GM12891 (cell line): Measurements from ENCODE around the gene DMAC1.
A peak's percentile ranks its signal among the peaks of the same experiment; 100 is the strongest.

Experiments used
- POLR2A ChIP-seq: IDR thresholded peaks from 2 replicates; pipeline ENCODE4 v1.6.1; 2011; ENCODE audit warnings: low read depth, low read length, control low read depth
- POLR2AphosphoS5 ChIP-seq: IDR thresholded peaks from 2 replicates; pipeline ENCODE4 v1.6.1; 2011; ENCODE audit warnings: low read depth, low read length, control low read depth

DNA sequence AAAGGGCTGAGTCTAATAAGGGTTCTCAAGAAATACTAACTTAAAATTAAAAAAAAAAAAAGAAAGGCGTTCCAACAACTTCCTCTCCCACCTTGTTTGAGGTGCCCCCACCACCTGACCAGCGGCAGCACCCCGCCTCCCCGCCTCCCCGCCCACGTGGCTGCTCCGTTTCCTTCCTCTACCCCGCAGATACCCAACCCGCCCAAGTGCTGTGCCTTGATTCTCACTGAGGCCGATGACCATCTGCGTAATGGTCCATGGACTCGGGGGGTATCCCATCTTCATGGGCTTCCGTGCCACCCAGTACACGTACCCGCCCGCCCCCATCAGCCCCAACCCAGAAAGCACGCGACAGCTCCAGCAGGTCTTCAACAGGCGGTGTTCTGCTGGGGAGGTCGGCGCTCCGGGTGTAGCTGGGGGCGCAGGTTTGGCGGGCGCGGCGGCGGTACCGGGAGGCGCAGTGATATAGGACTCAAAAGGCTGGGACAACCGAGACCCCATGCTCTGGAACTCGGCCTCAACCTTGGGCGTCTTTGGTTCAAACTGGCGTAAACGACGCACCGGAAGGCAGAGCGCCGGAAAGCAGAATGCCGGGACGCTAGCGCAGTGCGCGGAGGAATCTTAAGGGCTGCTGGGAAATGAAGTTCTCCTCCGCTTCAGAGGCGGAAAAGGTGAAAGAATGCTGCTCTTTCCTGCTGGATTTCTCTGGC lies at the start of gene DMAC1:
- TF ChIP-seq POLR2A (peak; percentile 58), POLR2AphosphoS5 (peak; percentile 82)
